ENCODE data around the gene TPD52L1.

- TF ChIP-seq CTCF (IDR thresholded peaks at IDR 0.05) (no peak), POLR2A (IDR thresholded peaks at IDR 0.05) (no peak)
Measured at GRCh38 chr6:125217992-125218391, 64.4 kb downstream of the TPD52L1 start.

Measured in right lobe of liver (tissue), 4 donors.